ENCODE results near the gene RMDN2.
"Not testable (repeated sequence)": the region's sequence is repeated elsewhere in the genome, so short reads cannot be mapped to it uniquely, and the experiment has no call there.

RMDN2 gene

DNA sequence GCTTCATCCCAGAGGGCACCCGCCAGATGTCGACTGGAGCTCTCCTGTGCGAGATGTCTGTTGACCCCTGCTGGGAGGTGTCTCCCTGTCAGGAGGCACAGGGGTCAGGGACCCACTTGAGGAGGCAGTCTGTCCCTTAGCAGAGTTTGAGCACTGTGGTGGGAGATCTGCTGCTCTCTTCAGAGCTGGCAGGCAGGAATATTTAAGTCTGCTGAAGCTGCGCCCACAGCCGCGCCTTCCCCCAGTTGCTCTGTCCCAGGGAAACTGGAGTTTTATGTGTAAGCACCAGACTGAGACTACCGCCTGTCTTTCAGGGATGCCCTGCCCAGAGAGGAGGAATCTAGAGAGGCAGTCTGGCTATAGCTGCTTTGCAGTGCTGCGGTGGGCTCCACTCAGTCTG, 16.2 kb downstream of the RMDN2 start:
- not testable (repeated sequence) for ATAC-seq, H3K4me3 Mint-ChIP-seq, DNase-seq, H3K27me3 Mint-ChIP-seq, H3K27ac Mint-ChIP-seq
- Mint-ChIP-seq H3K4me1 (peaks cover 18% of the 10 kb centered on the region), H3K9me3 (peaks cover 27 to 31% of the 10 kb centered on the region in 2 donors)

DNA sequence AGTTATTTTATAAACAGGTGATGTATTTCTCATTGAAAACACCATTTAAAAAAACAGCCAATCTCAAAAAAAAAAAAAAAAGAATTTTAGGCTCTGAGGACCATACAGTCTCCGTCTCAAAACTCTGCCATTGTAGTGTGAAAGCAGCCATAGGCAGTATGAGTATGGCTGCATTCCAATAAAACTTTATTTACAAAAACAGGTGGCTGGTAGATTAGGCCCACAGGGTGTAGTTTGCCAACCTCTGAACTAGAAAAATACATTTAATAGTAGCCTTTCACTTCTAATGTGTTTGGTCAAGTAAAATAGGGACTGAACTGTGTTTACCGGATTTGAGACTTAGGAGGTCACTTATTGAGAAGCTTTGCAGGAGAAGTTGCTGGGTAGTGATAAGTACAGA, 19.2 kb downstream of the RMDN2 start:
- ATAC-seq (no peak), DNase-seq (no peak)
- H3K27me3 Mint-ChIP-seq: no peaks in the 10 kb centered on the region

GRCh38 chr2:37947306-37947705, 22.2 kb downstream of the RMDN2 start:
- H3K4me1 Mint-ChIP-seq: no peaks in the 10 kb centered on the region
- ATAC-seq: no peak
- no peaks in the 10 kb centered on the region for H3K27me3 Mint-ChIP-seq
- H3K27ac Mint-ChIP-seq: no peak overlapping the region
- H3K4me3 Mint-ChIP-seq: no peak overlapping the region
- H3K9me3 Mint-ChIP-seq: no peaks in the 10 kb centered on the region
- no peak for DNase-seq

More for the DNA sequence above, 19.2 kb downstream of the RMDN2 start:
- peaks cover 14 to 18% of the 10 kb centered on the region in 2 donors for H3K9me3 Mint-ChIP-seq
- no peak overlapping the region for H3K27ac Mint-ChIP-seq
- no peak overlapping the region for H3K4me3 Mint-ChIP-seq
- H3K4me1 Mint-ChIP-seq: peaks cover 6% of the 10 kb centered on the region

DNA sequence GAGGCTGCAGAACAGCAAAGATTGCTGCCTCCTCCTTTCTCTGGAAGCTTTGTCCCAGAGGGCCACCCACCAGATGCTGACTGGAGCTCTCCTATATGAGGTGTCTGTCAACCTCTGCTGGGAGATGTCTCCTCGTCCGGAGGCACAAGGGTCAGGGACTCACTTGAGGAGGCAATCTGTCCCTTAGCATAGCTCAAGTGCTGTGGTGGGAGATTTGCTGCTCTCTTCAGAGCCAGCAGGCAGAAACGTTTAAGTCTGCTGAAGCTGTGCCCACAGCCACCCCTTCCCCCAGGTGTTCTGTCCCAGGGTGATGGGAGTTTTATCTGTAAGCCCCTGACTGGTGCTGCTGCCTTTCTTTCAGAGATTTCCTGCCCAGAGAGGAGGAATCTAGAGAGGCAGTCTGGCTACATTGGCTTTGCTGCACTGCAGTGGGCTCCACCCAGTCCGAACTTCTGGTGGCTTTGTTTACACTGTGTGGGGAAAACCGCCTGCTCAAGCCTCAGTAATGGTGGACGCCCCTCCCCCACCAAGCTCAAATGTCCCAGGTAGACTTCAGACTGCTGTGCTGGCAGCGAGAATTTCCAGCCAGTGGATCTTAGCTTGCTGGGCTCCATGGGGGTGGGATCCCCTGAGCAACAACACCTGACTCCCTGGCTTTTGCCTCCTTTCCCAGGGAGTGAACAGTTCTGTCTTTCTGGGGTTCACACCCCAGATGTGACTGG, 37.1 kb downstream of the RMDN2 start:
- not testable (repeated sequence) for H3K4me1 Mint-ChIP-seq, ATAC-seq, DNase-seq, H3K4me3 Mint-ChIP-seq, H3K27ac Mint-ChIP-seq, H3K27me3 Mint-ChIP-seq
- H3K9me3 Mint-ChIP-seq: peaks cover 13 to 67% of the 10 kb centered on the region in 2 donors

GRCh38 chr2:37962740-37963121, 37.6 kb downstream of the RMDN2 start:
- peaks cover 13 to 62% of the 10 kb centered on the region in 2 donors for H3K9me3 Mint-ChIP-seq
- not testable (repeated sequence) for H3K4me1 Mint-ChIP-seq, H3K27ac Mint-ChIP-seq, H3K4me3 Mint-ChIP-seq, H3K27me3 Mint-ChIP-seq, ATAC-seq, DNase-seq

- not testable (repeated sequence) for H3K4me1 Mint-ChIP-seq, H3K4me3 Mint-ChIP-seq, ATAC-seq, H3K27ac Mint-ChIP-seq, DNase-seq, H3K27me3 Mint-ChIP-seq
- H3K9me3 Mint-ChIP-seq: peaks cover 5 to 50% of the 10 kb centered on the region in 2 donors
These were observed 38.8 kb downstream of the RMDN2 start for GRCh38 chr2:37963901-37964300.

DNA sequence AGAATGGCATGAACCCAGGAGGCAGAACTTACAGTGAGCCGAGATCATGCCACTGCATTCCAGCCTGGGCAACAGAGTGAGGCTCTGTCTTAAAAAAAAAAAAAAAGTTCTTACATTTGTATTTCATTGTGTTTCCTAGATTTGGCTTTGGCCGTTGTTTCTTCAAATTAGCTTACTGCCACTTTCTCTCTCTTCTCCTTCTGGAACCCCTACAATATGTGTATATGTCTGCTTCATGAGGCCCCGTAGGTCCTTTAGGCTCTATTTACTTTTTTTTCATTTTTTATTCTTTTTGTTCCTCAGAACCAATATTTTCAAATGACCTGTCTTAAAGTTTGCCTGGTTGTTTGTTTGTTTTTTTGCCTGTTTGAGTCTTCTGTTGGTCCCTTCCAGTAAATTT, 41.2 kb downstream of the RMDN2 start:
- ATAC-seq (no peak), DNase-seq (no peak)
- Mint-ChIP-seq H3K9me3 (peaks cover 0 to 26% of the 10 kb centered on the region in 2 donors), H3K4me1 (no peaks in the 10 kb centered on the region), H3K27ac (no peak overlapping the region), H3K4me3 (no peak overlapping the region), H3K27me3 (no peaks in the 10 kb centered on the region)

- DNase-seq (no peak), ATAC-seq (no peak)
- H3K4me3 Mint-ChIP-seq: no peak overlapping the region
- H3K9me3 Mint-ChIP-seq: peaks cover 0 to 14% of the 10 kb centered on the region in 2 donors
- H3K27ac Mint-ChIP-seq: no peak overlapping the region
- no peaks in the 10 kb centered on the region for H3K27me3 Mint-ChIP-seq
- no peaks in the 10 kb centered on the region for H3K4me1 Mint-ChIP-seq
These were observed 44.6 kb downstream of the RMDN2 start for GRCh38 chr2:37969731-37970130.

GRCh38 chr2:37971971-37972370, 46.9 kb downstream of the RMDN2 start:
- H3K27ac Mint-ChIP-seq: no peak overlapping the region
- no peak overlapping the region for H3K4me3 Mint-ChIP-seq
- peaks cover 0 to 2% of the 10 kb centered on the region in 2 donors for H3K9me3 Mint-ChIP-seq
- no peak for ATAC-seq
- no peaks in the 10 kb centered on the region for H3K4me1 Mint-ChIP-seq
- H3K27me3 Mint-ChIP-seq: no peaks in the 10 kb centered on the region
- DNase-seq: no peak

DNA sequence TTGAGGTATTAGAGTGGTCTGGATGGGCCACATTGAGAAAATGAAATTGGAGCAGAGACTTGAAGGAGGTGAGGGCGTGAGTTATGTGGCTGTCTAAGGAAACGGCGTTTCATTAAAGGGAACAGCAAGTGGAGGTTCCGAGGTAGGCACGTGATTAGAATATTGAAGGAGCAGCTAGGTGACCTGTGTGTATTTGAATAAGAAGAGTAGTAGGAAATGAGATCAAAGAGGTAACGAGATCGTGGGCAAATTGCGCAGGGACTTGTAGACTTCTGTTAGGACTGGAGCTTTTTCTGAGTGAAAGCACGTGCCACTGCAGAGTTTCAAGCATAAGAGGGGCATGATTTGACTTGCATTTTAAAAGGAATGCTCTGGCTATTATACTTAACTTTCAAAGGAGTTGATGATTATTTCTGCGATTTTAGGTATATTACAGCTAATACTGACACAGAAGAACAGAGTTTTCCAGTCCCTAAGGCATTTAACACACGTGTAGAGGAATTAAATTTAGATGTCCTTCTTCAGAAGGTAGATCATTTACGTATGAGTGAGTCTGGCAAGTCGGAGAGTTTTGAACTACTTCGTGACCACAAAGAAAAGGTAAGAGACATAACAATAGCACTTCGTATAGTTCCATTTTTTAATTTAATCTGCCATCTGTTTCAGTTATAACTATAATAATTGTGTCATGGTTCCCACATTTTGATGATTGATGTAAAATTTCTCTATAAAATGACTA, 48.7 kb downstream of the RMDN2 start:
- H3K27me3 Mint-ChIP-seq: no peaks in the 10 kb centered on the region
- no peaks in the 10 kb centered on the region for H3K9me3 Mint-ChIP-seq
- no peak for ATAC-seq
- no peak overlapping the region for H3K27ac Mint-ChIP-seq
- no peak overlapping the region for H3K4me3 Mint-ChIP-seq
- no peak for DNase-seq
- H3K4me1 Mint-ChIP-seq: no peaks in the 10 kb centered on the region

GRCh38 chr2:37975808-37976207, 50.7 kb downstream of the RMDN2 start:
- Mint-ChIP-seq H3K4me1 (no peaks in the 10 kb centered on the region), H3K9me3 (no peaks in the 10 kb centered on the region), H3K27me3 (no peaks in the 10 kb centered on the region), H3K27ac (no peak overlapping the region), H3K4me3 (no peak overlapping the region)
- ATAC-seq (no peak), DNase-seq (no peak)

GRCh38 chr2:37976411-37976810, 51.3 kb downstream of the RMDN2 start:
- Mint-ChIP-seq H3K4me3 (no peak overlapping the region), H3K27me3 (no peaks in the 10 kb centered on the region), H3K27ac (no peak overlapping the region), H3K9me3 (no peaks in the 10 kb centered on the region), H3K4me1 (no peaks in the 10 kb centered on the region)
- no peak for ATAC-seq
- no peak for DNase-seq

DNA sequence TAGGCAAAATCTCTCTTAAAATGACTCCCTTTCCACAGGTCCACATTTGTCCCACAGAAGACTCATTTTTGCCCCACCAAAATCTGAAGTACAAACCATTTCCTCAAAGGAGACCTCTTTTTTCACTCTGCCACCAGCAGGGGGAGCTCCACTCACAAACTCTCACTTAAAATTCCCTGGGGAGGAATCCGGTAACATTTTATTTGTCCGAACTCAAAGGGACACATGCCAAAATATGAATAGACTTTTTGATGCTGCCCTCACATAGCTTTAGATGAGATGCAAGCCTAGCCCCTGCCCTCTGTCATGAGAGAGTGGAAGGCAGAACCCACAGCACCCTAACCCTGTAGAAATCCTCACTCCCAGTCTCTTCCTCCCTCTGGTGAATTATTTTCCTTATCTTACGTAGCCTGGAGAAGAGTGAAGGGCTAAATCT, 57.1 kb downstream of the RMDN2 start:
- ATAC-seq (no peak), DNase-seq (peak; percentile 41)
- Mint-ChIP-seq H3K9me3 (no peaks in the 10 kb centered on the region), H3K4me3 (no peak overlapping the region), H3K27ac (no peak overlapping the region), H3K27me3 (no peaks in the 10 kb centered on the region), H3K4me1 (peaks cover 13% of the 10 kb centered on the region)

DNA sequence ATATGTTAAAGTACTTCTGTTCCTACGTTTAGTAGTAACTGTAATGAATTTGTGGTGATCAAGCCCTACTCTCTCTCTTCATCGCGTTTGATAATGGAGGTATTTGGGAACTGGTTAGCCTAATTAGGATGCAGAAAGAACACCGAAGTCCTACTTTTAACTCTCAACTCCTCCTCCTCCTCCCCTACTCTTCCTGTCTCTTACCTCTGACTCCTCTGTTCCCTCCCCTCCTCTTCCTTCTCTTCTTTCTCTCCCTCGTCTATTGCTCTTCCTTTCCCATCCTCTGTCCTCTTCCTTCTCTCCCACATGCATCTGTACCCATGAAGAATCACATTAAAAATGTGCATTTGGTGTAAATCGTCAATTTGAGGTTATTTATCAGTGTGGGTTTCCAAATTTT, 57.8 kb downstream of the RMDN2 start:
- H3K4me1 Mint-ChIP-seq: peaks cover 13% of the 10 kb centered on the region
- no peaks in the 10 kb centered on the region for H3K27me3 Mint-ChIP-seq
- no peak for ATAC-seq
- H3K9me3 Mint-ChIP-seq: no peaks in the 10 kb centered on the region
- H3K27ac Mint-ChIP-seq: no peak overlapping the region
- DNase-seq: no peak
- H3K4me3 Mint-ChIP-seq: no peak overlapping the region

DNA sequence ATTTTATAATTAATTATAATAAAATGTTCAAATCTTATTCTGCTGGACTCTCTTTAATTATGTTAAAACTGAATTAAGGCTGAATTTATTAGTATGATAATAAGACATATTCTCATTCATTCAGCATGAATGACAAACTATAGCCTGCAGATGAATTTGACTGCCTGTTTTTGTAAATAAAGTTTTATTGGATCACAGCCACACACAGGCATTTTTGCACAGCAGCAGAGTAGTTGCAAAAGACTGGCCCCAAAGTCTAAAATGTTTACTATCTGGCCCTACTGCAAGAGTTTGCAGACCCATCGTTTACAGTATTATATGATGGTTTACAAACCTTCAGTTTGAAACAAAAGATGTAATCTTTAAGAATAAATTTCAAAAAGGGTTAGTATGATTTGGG, 58.6 kb downstream of the RMDN2 start:
- Mint-ChIP-seq H3K9me3 (no peaks in the 10 kb centered on the region), H3K4me1 (peaks cover 13% of the 10 kb centered on the region)

DNA sequence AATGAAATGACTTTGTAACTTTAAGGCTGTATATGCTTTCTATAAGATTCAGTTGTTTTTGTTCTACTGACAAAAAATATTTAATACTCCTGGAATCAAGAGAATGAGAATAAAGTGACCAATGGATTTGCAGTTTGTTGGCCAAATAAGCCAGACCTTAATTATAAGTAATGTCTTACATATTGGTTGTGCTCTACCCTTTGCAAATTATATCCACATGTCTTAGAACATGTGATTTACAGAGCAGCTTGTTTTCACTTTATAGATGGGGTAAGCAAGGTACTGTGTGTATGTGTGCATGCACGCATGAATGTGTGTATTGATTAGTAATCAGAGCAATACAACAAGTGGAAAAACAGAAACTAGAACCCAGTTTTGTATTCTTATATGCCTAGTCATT, 59.1 kb downstream of the RMDN2 start:
- no peak for ATAC-seq
- peaks cover 13% of the 10 kb centered on the region for H3K4me1 Mint-ChIP-seq
- H3K27ac Mint-ChIP-seq: no peak overlapping the region
- H3K9me3 Mint-ChIP-seq: no peaks in the 10 kb centered on the region
- H3K27me3 Mint-ChIP-seq: no peaks in the 10 kb centered on the region
- no peak for DNase-seq
- H3K4me3 Mint-ChIP-seq: no peak overlapping the region

More for the DNA sequence above, 58.6 kb downstream of the RMDN2 start:
- H3K27ac Mint-ChIP-seq: no peak overlapping the region
- no peaks in the 10 kb centered on the region for H3K27me3 Mint-ChIP-seq
- no peak for DNase-seq
- H3K4me3 Mint-ChIP-seq: no peak overlapping the region
- no peak for ATAC-seq
